KOPT-K1 (cell line): ENCODE data around the gene FBXL13.
"Not testable (repeated sequence)": the region's sequence is repeated elsewhere in the genome, so short reads cannot be mapped to it uniquely, and the experiment has no call there.

ENCODE experiments used
- H3K27ac ChIP-seq: fragments of 200-600 bp; sonication (generic); 2 replicates; pipeline ENCODE4 v1.5.1; 2016; ENCODE audit warnings: antibody characterized with exemption, mild to moderate bottlenecking, low read depth, low read length; ENCODE audit not compliant: poor library complexity, severe bottlenecking
- H3K36me3 ChIP-seq: fragments of 200-600 bp; sonication (generic); 2 replicates; pipeline ENCODE4 v1.5.1; 2017; ENCODE audit warnings: antibody characterized with exemption, mild to moderate bottlenecking, low read length, moderate library complexity; ENCODE audit not compliant: insufficient read depth
- H3K9me3 ChIP-seq: fragments of 200-600 bp; sonication (generic); 2 replicates; pipeline ENCODE4 v1.5.1; 2017; ENCODE audit warnings: antibody characterized with exemption, low read length, mild to moderate bottlenecking; ENCODE audit not compliant: insufficient read depth, poor library complexity, severe bottlenecking

Gene FBXL13

GRCh38 chr7:102842284-102842683, 232.3 kb downstream of the FBXL13 start:
- Histone ChIP-seq H3K9me3 (no peaks in the 10 kb centered on the region), H3K36me3 (no peaks in the 10 kb centered on the region), H3K27ac (no peak overlapping the region)

- Histone ChIP-seq H3K27ac (no peak overlapping the region), H3K9me3 (no peaks in the 10 kb centered on the region), H3K36me3 (no peaks in the 10 kb centered on the region)
Observed at GRCh38 chr7:102841290-102841689, 233.3 kb downstream of the FBXL13 start.

GRCh38 chr7:102840404-102840803, 234.2 kb downstream of the FBXL13 start:
- Histone ChIP-seq H3K9me3 (no peaks in the 10 kb centered on the region), H3K27ac (no peak overlapping the region), H3K36me3 (no peaks in the 10 kb centered on the region)

GRCh38 chr7:102838572-102839101, 236.0 kb downstream of the FBXL13 start:
- H3K9me3 ChIP-seq, H3K27ac ChIP-seq, H3K36me3 ChIP-seq: not testable (repeated sequence)

- no peak overlapping the region for H3K27ac ChIP-seq
- no peaks in the 10 kb centered on the region for H3K36me3 ChIP-seq
- H3K9me3 ChIP-seq, result no peaks in the 10 kb centered on the region
Observed at GRCh38 chr7:102837802-102838201, 236.8 kb downstream of the FBXL13 start.

DNA sequence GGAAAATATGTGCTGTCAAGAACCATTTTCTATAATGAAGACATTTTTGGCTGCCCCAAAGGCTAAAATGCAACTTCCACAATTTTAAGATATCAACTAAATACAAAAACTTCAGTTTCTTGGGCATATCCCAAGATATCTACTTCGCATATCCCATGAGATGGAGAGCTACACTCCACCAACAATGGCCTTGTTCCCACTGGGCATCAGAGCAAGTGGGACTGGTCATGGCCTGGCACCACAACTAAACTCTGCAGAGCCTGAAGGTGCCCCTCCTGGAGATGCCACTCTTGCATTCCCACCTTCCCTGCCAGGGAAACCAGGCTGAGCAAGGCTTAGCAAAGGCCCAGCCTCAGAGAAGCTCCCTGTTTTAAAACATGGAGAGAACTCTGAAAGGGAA, 237.6 kb downstream of the FBXL13 start:
- no peak overlapping the region for H3K27ac ChIP-seq
- H3K9me3 ChIP-seq, result no peaks in the 10 kb centered on the region
- H3K36me3 ChIP-seq, result no peaks in the 10 kb centered on the region

DNA sequence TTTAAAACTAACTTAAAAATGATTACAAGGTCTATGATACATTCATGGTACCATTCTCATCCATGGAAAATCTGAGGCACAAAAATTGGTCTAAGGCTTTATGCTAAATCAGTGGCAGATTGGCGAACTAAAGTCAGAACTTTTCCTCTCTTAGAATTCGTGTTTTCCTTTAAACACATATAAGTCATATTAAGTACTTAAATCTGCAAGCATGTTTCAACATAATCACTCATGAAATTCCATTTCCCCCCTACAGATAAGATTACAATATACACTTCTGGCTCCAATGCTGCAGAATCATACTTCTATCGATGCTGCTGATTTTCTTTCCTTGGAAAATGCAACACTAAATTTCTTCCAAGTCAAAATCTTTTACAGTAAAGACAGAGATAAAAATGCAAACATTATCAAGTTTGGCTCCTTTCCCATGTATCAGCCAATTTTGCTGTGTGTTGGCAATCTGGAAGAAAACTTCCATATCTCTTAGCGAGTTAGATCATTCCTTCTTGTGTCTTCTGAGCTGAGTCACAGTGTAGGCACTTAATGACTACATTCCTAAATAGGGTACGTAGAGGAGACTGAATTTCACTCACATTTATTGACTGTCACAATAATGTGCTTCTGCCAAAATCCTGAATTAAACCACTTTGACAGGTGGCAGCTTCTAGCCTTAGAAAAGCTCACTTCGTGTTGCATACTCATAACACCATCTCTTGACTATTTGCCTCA, 238.2 kb downstream of the FBXL13 start:
- Histone ChIP-seq H3K9me3 (no peaks in the 10 kb centered on the region), H3K27ac (no peak overlapping the region), H3K36me3 (no peaks in the 10 kb centered on the region)

DNA sequence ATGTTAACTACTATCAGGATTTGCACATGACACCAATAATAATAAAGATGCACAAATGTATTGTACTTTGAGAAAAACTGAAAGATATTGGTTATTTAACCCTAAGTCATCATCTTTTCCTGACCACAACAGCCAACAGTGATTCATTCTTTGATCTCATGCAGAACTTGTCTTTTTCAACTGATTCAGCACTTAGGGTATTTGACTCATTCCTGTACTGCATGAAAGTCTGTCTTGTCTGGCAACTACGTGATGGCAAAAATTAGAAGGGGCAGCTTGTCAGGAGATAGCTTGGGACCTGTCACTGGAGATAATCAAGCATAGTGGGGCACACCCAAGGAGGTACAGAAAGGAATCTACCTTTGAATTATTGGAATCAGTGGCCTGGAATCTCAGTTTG, 239.6 kb downstream of the FBXL13 start:
- no peaks in the 10 kb centered on the region for H3K9me3 ChIP-seq

DNA sequence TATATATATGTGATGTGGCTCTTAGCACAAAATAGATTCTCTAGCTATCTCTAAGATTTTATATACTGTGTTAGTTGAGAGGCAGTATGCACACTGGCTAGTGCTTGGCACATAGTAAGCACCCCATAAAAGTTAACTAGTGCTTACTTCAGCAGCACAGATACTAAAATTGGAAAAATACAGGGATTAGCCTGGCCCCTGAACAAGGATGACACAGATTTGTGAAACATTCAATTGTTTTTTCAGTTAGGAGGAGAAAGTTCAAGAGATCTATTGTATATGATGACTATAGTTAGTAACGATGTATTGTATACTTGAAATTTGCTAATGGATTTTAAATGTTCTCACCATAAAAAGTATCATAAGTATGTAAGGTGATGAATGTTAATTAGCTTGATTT, 240.1 kb downstream of the FBXL13 start:
- H3K27ac ChIP-seq, result no peak overlapping the region
- H3K9me3 ChIP-seq, result no peaks in the 10 kb centered on the region
- H3K36me3 ChIP-seq, result peaks cover 3% of the 10 kb centered on the region; the same call in 1 of the 2 replicates

More for the DNA sequence above, 239.6 kb downstream of the FBXL13 start:
- Histone ChIP-seq H3K27ac (no peak overlapping the region), H3K36me3 (no peaks in the 10 kb centered on the region)

- H3K9me3 ChIP-seq, result no peaks in the 10 kb centered on the region
- H3K36me3 ChIP-seq, result peaks cover 10% of the 10 kb centered on the region; the same call in 1 of the 2 replicates
- H3K27ac ChIP-seq, result no peak overlapping the region
Observed at GRCh38 chr7:102833343-102833742, 241.3 kb downstream of the FBXL13 start.

DNA sequence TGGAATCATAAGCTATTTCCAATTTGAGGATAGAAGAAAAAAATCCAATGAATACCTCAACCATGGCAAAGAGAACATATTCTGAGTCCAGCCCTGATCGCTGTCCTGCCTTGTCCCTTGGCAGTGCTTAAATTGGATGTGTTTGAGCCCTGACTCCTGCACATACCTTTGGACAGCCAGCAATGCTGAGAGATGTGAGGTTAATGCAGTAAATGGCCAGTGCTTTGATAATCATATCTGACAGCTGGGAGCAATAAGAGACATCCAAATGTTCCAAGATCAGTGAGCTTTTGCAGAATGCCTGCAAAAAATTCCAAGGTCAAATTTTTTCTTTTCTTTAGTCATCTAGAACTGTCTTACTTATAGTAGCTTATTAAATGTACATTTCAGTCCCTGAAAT, 241.9 kb downstream of the FBXL13 start:
- Histone ChIP-seq H3K9me3 (no peaks in the 10 kb centered on the region), H3K27ac (no peak overlapping the region), H3K36me3 (peaks cover 10% of the 10 kb centered on the region; the same call in 1 of the 2 replicates)

DNA sequence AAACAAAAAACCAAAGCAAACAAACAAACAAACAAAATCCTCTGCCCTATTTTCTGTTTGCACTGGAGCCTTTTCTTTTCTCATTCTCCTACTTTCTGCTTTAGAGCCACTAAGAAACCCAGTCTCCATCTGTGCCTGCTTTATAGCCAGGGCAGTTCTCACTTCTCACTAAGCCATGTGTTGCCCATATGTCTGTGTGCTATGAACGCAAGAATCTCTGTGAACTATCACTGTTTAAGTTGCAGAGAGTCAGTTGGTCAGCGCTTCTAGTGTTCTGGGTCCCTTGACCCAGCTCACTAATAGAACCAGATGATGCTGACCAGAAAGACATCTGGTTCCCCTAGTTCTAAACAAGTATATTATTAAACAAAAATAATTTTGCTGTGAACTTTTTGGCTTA, 244.4 kb downstream of the FBXL13 start:
- Histone ChIP-seq H3K36me3 (peaks cover 15% of the 10 kb centered on the region; the same call in 1 of the 2 replicates), H3K27ac (no peak overlapping the region), H3K9me3 (no peaks in the 10 kb centered on the region)

DNA sequence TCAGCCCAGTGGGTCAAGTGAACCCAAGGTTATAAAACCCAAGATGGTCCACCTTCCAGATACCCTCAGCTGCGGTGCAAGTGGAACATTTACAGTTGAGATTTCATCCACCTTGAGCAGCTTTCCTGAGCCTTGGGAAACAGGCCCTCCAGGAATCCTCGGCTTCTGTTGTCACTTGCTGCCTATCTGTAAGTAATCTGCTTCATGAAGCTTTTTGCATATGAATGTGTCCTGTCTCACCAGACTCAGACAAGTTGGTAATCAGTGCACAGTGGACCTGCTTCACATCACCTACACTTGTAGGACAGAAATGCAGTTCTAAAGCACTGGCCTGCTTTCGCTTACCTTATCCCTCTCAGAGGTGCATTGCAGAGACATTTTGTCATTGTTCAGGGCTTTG, 245.5 kb downstream of the FBXL13 start:
- Histone ChIP-seq H3K36me3 (peaks cover 15% of the 10 kb centered on the region; the same call in 1 of the 2 replicates), H3K9me3 (no peaks in the 10 kb centered on the region), H3K27ac (no peak overlapping the region)

GRCh38 chr7:102828286-102828685, 246.3 kb downstream of the FBXL13 start:
- peaks cover 15% of the 10 kb centered on the region; the same call in 1 of the 2 replicates for H3K36me3 ChIP-seq
- no peak overlapping the region for H3K27ac ChIP-seq
- no peaks in the 10 kb centered on the region for H3K9me3 ChIP-seq

- Histone ChIP-seq H3K27ac (no peak overlapping the region), H3K9me3 (no peaks in the 10 kb centered on the region), H3K36me3 (0 out of 2 replicates have a peak, but pooled peaks cover 9% of the 10 kb centered on the region)
Observed at GRCh38 chr7:102823390-102824119, 251.0 kb downstream of the FBXL13 start.
